ENCODE measurements around the gene G3BP1. TPM values are rescaled to one million over a fixed set of nuclear protein-coding genes. Genes with fewer than 3 reads are reported as not detected.
"Not testable (repeated sequence)": the region's sequence is repeated elsewhere in the genome, so short reads cannot be mapped to it uniquely, and the experiment has no call there.

Gene G3BP1
- total RNA-seq, 1 experiment from 2014 or later, result 290 TPM

DNA sequence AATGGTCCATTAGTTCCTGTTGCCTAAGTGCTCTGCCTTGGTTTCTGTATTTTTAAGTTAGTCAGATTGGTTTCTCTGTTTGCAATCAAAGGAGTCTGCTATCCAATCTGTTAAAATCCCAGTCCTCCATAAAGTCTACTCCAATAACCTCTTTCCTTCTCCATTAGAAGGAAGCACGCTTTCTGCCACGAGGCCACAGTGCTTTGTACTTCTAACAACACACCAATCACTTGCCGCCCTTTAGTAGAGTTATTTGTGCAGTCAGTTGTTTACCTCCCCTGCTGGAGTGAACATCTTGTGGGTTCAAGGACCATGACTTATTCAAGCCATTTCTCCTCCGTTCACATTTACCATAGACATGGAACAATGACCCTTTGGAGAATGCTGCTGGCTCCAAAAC is 83.9 kb downstream of the G3BP1 start:
- DNase-seq (ENCODE audit: low read depth, low spot score), result no peak
- TF ChIP-seq, protein P1, sequence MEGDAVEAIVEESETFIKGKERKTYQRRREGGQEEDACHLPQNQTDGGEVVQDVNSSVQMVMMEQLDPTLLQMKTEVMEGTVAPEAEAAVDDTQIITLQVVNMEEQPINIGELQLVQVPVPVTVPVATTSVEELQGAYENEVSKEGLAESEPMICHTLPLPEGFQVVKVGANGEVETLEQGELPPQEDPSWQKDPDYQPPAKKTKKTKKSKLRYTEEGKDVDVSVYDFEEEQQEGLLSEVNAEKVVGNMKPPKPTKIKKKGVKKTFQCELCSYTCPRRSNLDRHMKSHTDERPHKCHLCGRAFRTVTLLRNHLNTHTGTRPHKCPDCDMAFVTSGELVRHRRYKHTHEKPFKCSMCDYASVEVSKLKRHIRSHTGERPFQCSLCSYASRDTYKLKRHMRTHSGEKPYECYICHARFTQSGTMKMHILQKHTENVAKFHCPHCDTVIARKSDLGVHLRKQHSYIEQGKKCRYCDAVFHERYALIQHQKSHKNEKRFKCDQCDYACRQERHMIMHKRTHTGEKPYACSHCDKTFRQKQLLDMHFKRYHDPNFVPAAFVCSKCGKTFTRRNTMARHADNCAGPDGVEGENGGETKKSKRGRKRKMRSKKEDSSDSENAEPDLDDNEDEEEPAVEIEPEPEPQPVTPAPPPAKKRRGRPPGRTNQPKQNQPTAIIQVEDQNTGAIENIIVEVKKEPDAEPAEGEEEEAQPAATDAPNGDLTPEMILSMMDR (IDR thresholded peaks at IDR 0.05), result no peak
- Histone ChIP-seq H3K27me3 (ENCODE audit: control insufficient read depth, insufficient read depth, low read length) (no peaks in the 10 kb centered on the region), H3K9me3 (ENCODE audit: control insufficient read depth, insufficient read depth, low read depth, low read length) (no peaks in the 10 kb centered on the region), H3K4me3 (ENCODE audit: low read depth in 2 of 2, low read length in 2 of 2) (no peak overlapping the region), H3K36me3 (ENCODE audit: control insufficient read depth, insufficient read depth, low read length) (no peaks in the 10 kb centered on the region), H3K4me1 (ENCODE audit: control insufficient read depth, insufficient read depth, low read length) (no peaks in the 10 kb centered on the region), H3K27ac (ENCODE audit: low read length) (no peak overlapping the region)
- ChIA-PET POLR2A (no interaction called here), CTCF (no interaction called here)
- intact Hi-C loops (cut with micrococcal nuclease; ENCODE audit: unreplicated experiment) (no loop called here), in situ Hi-C loops (cut with HindIII; ENCODE audit: low pct_unique_long_range_greater_than_20kb, low sequenced_read_pairs) (no loop called here)
- no TSS peak for BruUV-seq (replicated peaks)
- no peak for ATAC-seq

DNA sequence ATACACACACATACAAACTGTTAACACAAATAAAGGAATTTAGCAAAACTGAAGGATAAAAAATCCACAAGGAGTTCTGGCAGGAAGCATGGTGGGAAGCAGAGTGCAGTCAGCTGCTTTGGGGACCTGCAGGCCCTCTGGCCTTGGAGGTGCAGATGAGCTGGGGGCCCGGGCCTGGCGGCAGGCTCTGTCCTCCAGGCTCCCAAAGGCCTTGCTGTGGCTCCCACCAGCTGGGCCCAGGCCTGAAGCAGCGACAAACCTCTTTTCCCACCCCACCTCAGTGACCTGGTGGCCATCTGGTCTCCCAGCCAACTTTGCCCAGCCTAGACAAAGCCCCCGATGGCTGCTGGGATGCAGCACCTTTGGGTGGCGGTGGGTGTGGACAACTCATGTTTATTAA is 85.1 kb downstream of the G3BP1 start:
- POLR2A ChIA-PET, result no interaction called here
- in situ Hi-C loops (cut with HindIII; ENCODE audit: low pct_unique_long_range_greater_than_20kb, low sequenced_read_pairs), result no loop called here
- H3K9me3 ChIP-seq (ENCODE audit: control insufficient read depth, insufficient read depth, low read depth, low read length), result no peaks in the 10 kb centered on the region
- no peaks in the 10 kb centered on the region for H3K4me1 ChIP-seq (ENCODE audit: control insufficient read depth, insufficient read depth, low read length)
- no peak for ATAC-seq
- no peak for DNase-seq (ENCODE audit: low read depth, low spot score)
- H3K27ac ChIP-seq (ENCODE audit: low read length), result no peak overlapping the region
- no peaks in the 10 kb centered on the region for H3K36me3 ChIP-seq (ENCODE audit: control insufficient read depth, insufficient read depth, low read length)
- no TSS peak for BruUV-seq (replicated peaks)
- CTCF ChIA-PET, result no interaction called here
- TF ChIP-seq, protein P1 (IDR thresholded peaks at IDR 0.05), result no peak
- TF ChIP-seq POLR2AphosphoS5 (IDR thresholded peaks at IDR 0.05; ENCODE audit: low read depth, low read length) (no peak), TCF7L2 (IDR thresholded peaks at IDR 0.05; ENCODE audit: low read depth, low read length) (no peak), SIN3A (IDR thresholded peaks at IDR 0.05; ENCODE audit: borderline replicate concordance, insufficient read depth, low read depth, low read length) (no peak)
- TF ChIP-seq, protein P2, sequence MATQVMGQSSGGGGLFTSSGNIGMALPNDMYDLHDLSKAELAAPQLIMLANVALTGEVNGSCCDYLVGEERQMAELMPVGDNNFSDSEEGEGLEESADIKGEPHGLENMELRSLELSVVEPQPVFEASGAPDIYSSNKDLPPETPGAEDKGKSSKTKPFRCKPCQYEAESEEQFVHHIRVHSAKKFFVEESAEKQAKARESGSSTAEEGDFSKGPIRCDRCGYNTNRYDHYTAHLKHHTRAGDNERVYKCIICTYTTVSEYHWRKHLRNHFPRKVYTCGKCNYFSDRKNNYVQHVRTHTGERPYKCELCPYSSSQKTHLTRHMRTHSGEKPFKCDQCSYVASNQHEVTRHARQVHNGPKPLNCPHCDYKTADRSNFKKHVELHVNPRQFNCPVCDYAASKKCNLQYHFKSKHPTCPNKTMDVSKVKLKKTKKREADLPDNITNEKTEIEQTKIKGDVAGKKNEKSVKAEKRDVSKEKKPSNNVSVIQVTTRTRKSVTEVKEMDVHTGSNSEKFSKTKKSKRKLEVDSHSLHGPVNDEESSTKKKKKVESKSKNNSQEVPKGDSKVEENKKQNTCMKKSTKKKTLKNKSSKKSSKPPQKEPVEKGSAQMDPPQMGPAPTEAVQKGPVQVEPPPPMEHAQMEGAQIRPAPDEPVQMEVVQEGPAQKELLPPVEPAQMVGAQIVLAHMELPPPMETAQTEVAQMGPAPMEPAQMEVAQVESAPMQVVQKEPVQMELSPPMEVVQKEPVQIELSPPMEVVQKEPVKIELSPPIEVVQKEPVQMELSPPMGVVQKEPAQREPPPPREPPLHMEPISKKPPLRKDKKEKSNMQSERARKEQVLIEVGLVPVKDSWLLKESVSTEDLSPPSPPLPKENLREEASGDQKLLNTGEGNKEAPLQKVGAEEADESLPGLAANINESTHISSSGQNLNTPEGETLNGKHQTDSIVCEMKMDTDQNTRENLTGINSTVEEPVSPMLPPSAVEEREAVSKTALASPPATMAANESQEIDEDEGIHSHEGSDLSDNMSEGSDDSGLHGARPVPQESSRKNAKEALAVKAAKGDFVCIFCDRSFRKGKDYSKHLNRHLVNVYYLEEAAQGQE (IDR thresholded peaks at IDR 0.05; ENCODE audit: insufficient read depth in 1 of 2, low read depth in 2 of 2, low read length in 1 of 2), result no peak
- no peaks in the 10 kb centered on the region for H3K27me3 ChIP-seq (ENCODE audit: control insufficient read depth, insufficient read depth, low read length)
- H3K4me3 ChIP-seq (ENCODE audit: low read depth in 2 of 2, low read length in 2 of 2), result no peak overlapping the region
- intact Hi-C loops (cut with micrococcal nuclease; ENCODE audit: unreplicated experiment), result no loop called here

DNA sequence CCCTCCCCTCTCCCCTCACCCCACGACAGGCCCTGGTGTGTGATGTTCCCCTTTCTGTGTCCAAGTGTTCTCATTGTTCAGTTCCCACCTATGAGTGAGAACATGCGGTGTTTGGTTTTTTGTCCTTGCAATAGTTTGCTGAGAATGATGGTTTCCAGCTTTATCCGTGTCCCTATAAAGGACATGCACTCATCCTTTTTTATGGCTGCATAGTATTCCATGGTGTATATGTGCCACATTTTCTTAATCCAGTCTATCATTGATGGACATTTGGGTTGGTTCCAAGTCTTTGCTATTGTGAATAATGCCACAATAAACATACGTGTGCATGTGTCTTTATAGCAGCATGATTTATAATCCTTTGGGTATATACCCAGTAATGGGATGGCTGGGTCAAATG is 89.1 kb downstream of the G3BP1 start:
- DNase-seq (ENCODE audit: low read depth, low spot score); in situ Hi-C loops (cut with HindIII; ENCODE audit: low pct_unique_long_range_greater_than_20kb, low sequenced_read_pairs); H3K4me1 ChIP-seq (ENCODE audit: control insufficient read depth, insufficient read depth, low read length); BruUV-seq (replicated peaks); H3K9me3 ChIP-seq (ENCODE audit: control insufficient read depth, insufficient read depth, low read depth, low read length); POLR2A ChIA-PET; CTCF ChIA-PET; H3K4me3 ChIP-seq (ENCODE audit: low read depth in 2 of 2, low read length in 2 of 2); ATAC-seq; H3K27me3 ChIP-seq (ENCODE audit: control insufficient read depth, insufficient read depth, low read length); H3K36me3 ChIP-seq (ENCODE audit: control insufficient read depth, insufficient read depth, low read length); intact Hi-C loops (cut with micrococcal nuclease; ENCODE audit: unreplicated experiment); H3K27ac ChIP-seq (ENCODE audit: low read length): not testable (repeated sequence)

Other genes with a start within 250 kb of the G3BP1 start
- not detected for gene FAT2, start 180.6 kb upstream of the G3BP1 start, total RNA-seq (2021; ENCODE audit: unreplicated experiment)
- gene SPARC, start 85.0 kb upstream of the G3BP1 start, total RNA-seq (2021; ENCODE audit: unreplicated experiment), result 228 TPM
- gene ATOX1, start 13.3 kb upstream of the G3BP1 start, total RNA-seq (2021; ENCODE audit: unreplicated experiment), result 202 TPM
- not detected for gene GLRA1, start 152.9 kb downstream of the G3BP1 start, total RNA-seq (2021; ENCODE audit: unreplicated experiment)

Data from Panc1 (cell line).